GM12878 (cell line): Measurements from ENCODE around the gene OR10G2.

Experiments used
- CTCF ChIP-seq, 3 experiments: IDR thresholded peaks in 2 of 3; conservative IDR thresholded peaks in 1 of 3; 2 replicates each; pipeline ENCODE4 v1.5.1; 2011; ENCODE audit warnings: low read depth in 3 of 3, low read length in 3 of 3, mild to moderate bottlenecking in 3 of 3, control low read depth in 2 of 3, moderate library complexity in 2 of 3, inconsistent platforms in 1 of 3, mixed read lengths in 1 of 3; ENCODE audit not compliant: control insufficient read depth in 2 of 3, insufficient read depth in 1 of 3; ENCODE audit errors: extremely low read depth in 1 of 3
- ELK1 ChIP-seq: IDR thresholded peaks from 2 replicates; pipeline ENCODE4 v1.6.1; 2012; ENCODE audit warnings: low read depth, low read length, improper control_type of control experiment
- IRF3 ChIP-seq: fragments of 450-650 bp; IDR thresholded peaks from 2 replicates; pipeline ENCODE4 v1.6.1; 2014; ENCODE audit warnings: mild to moderate bottlenecking
- NR2C2 ChIP-seq: IDR thresholded peaks from 2 replicates; pipeline ENCODE4 v1.6.1; 2011; ENCODE audit warnings: borderline replicate concordance, low read depth; ENCODE audit not compliant: control insufficient read depth, insufficient read length
- POLR2AphosphoS5 ChIP-seq: IDR thresholded peaks from 2 replicates; pipeline ENCODE4 v1.6.1; 2011; ENCODE audit warnings: mild to moderate bottlenecking, low read length, inconsistent platforms
- SMAD1 ChIP-seq: fragments of 450-650 bp; IDR thresholded peaks from 2 replicates; pipeline ENCODE4 v1.6.1; 2018; ENCODE audit warnings: mild to moderate bottlenecking, low read depth; ENCODE audit not compliant: partially characterized antibody
- SUZ12 ChIP-seq: fragments of 200-600 bp; sonication (generic); IDR thresholded peaks from one replicate; pipeline ENCODE4 v1.6.1; 2018; ENCODE audit warnings: antibody characterized with exemption, mild to moderate bottlenecking; ENCODE audit not compliant: unreplicated experiment
- ZBTB40 ChIP-seq: fragments of 450-650 bp; IDR thresholded peaks from 2 replicates; pipeline ENCODE4 v1.6.1; 2016; ENCODE audit warnings: mild to moderate bottlenecking, moderate library complexity, borderline replicate concordance
- ZNF274 ChIP-seq: IDR thresholded peaks from one replicate; pipeline ENCODE4 v1.8.0; 2011; ENCODE audit not compliant: insufficient read length, insufficient read depth

GRCh38 chr14:21673718-21674117 is 39.0 kb upstream of the OR10G2 start, which contains the start of gene OR4E1:
- TF ChIP-seq ELK1 (no peak), POLR2AphosphoS5 (no peak), SMAD1 (no peak), ZNF274 (no peak), IRF3 (no peak), NR2C2 (no peak), CTCF (IDR thresholded peaks at IDR 0.05 in 2 of 3, conservative IDR thresholded peaks at IDR 0.05 in 1 of 3; ENCODE audit: control insufficient read depth in 2 of 3, extremely low read depth in 1 of 3, insufficient read depth in 1 of 3, low read depth in 3 of 3, low read length in 3 of 3) (no peak), SUZ12 (no peak), ZBTB40 (no peak)
